ENCODE data around the gene PCSK2. TPM values are rescaled to one million over a fixed set of nuclear protein-coding genes. Genes with fewer than 3 reads are reported as not detected.

The PCSK2 gene
- total RNA-seq, 4 donors from 2014 or later, result under 0.01 to 0.18 (median 0.18) TPM; not detected in 1

GRCh38 chr20:17395729-17396128 is 168.9 kb downstream of the PCSK2 start:
- Histone ChIP-seq H3K27me3 (no peaks in the 10 kb centered on the region), H3K36me3 (no peaks in the 10 kb centered on the region), H3K9me3 (no peaks in the 10 kb centered on the region), H3K4me1 (no peaks in the 10 kb centered on the region), H3K27ac (no peak overlapping the region), H3K4me3 (no peak overlapping the region)
- 67 to 76% methylated on average over 3 of the region's 3 CpGs for WGBS, 2 donors
- TF ChIP-seq POLR2A (IDR thresholded peaks at IDR 0.05) (no peak), CTCF (IDR thresholded peaks at IDR 0.05) (no peak)
- DNase-seq, result no peak
- intact Hi-C loops (cut with DNase I), result no loop called here

GRCh38 chr20:17399303-17399985 is 172.6 kb downstream of the PCSK2 start:
- WGBS, 2 donors, result 27 to 49% methylated on average over 6 of the region's 7 CpGs
- intact Hi-C loops (cut with DNase I), result no loop called here
- H3K4me3 ChIP-seq, result no peak overlapping the region
- no peaks in the 10 kb centered on the region for H3K36me3 ChIP-seq
- no peaks in the 10 kb centered on the region for H3K27me3 ChIP-seq
- peaks cover 0 to 4% (median 0%) of the 10 kb centered on the region in 3 donors for H3K4me1 ChIP-seq
- no peak for DNase-seq
- H3K27ac ChIP-seq, result no peak overlapping the region
- no peaks in the 10 kb centered on the region for H3K9me3 ChIP-seq
- TF ChIP-seq CTCF (IDR thresholded peaks at IDR 0.05) (no peak), POLR2A (IDR thresholded peaks at IDR 0.05) (no peak)

DNA sequence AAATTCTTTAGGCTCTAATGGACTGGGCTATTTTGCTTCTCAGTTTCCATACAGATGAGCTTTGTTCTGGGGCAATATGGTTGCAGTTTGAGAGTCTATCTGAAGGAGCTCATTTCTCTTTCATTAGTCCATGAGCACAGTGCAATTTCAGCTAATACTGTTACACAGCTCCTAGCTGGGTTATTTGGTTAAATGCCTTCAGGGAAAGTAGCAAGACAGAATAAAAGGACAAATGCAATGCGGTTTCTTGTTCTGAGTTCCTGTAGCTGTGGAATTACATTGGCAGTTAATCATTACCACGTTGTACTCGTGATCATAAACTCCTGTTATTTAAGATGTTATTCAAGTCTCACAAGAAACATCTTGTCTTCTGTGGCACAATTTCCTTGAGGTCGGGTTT is 176.6 kb downstream of the PCSK2 start:
- Histone ChIP-seq H3K4me1 (peaks cover 0 to 21% (median 0%) of the 10 kb centered on the region in 3 donors), H3K9me3 (no peaks in the 10 kb centered on the region), H3K27me3 (no peaks in the 10 kb centered on the region), H3K36me3 (no peaks in the 10 kb centered on the region), H3K4me3 (no peak overlapping the region), H3K27ac (no peak overlapping the region)
- intact Hi-C loops (cut with DNase I), result no loop called here
- no peak for DNase-seq
- WGBS, 2 donors, result 40 to 56% methylated on average over 4 of the region's 4 CpGs
- TF ChIP-seq POLR2A (IDR thresholded peaks at IDR 0.05), result no peak
- no peak for TF ChIP-seq CTCF (IDR thresholded peaks at IDR 0.05)

DNA sequence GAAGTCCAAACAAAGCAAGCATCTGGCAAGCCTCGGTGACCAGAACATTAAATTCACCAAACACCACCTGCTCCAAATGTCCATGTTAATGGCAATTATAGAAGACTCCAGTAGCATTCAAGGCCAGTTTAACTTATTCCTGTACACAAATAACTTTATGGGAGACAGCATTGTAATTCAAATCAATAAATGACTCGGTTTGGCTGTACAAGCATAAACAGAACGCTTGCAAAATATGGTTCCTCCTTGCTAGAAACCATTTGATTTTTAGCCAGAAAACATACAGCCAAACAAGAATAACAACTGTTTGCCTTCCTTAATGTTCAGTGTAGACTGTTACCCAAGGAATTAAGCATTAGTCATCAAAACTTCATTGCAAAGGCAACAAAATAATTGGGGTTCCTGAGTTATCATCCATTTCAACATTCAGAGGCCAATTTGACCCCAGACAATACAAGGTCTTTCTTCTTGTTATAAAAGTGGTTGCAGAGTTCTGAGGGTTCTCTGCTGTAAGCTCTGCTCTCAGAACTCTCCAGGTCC is 179.3 kb downstream of the PCSK2 start:
- Histone ChIP-seq H3K27ac (no peak overlapping the region), H3K4me3 (no peak overlapping the region), H3K36me3 (no peaks in the 10 kb centered on the region), H3K9me3 (no peaks in the 10 kb centered on the region), H3K27me3 (no peaks in the 10 kb centered on the region), H3K4me1 (peaks cover 0 to 21% (median 0%) of the 10 kb centered on the region in 3 donors)
- no peak for TF ChIP-seq POLR2A (IDR thresholded peaks at IDR 0.05)
- TF ChIP-seq CTCF (IDR thresholded peaks at IDR 0.05), result no peak
- 27 to 29% methylated on average over 3 of the region's 3 CpGs for WGBS, 2 donors
- intact Hi-C loops (cut with DNase I), result no loop called here
- DNase-seq, result no peak

- Histone ChIP-seq H3K27ac (no peak overlapping the region), H3K9me3 (no peaks in the 10 kb centered on the region), H3K4me3 (no peak overlapping the region), H3K4me1 (peaks cover 0 to 21% (median 0%) of the 10 kb centered on the region in 3 donors), H3K36me3 (no peaks in the 10 kb centered on the region), H3K27me3 (no peaks in the 10 kb centered on the region)
- no peak for TF ChIP-seq CTCF (IDR thresholded peaks at IDR 0.05)
- TF ChIP-seq POLR2A (IDR thresholded peaks at IDR 0.05), result no peak
- intact Hi-C loops (cut with DNase I), result no loop called here
- DNase-seq, result no peak
- WGBS, 2 donors, result 54 to 69% methylated on average over 5 of the region's 5 CpGs
Measured at GRCh38 chr20:17407550-17407949, 180.7 kb downstream of the PCSK2 start.

Measured in esophagus squamous epithelium (tissue), 5 donors.